ENCODE measurements around the gene AGER.

The AGER gene

GRCh38 chr6:32177788-32178546 is 6.1 kb downstream of the AGER start, which contains the start of gene RNF5:
Gene RNF5 (plus strand): TSS chr6:32178405. CDS start chr6:32178512, 107 bp downstream.
- TF ChIP-seq CTCF (IDR thresholded peaks at IDR 0.05): no peak

GRCh38 chr6:32177183-32177787 is 6.8 kb downstream of the AGER start:
- no peak for TF ChIP-seq CTCF (IDR thresholded peaks at IDR 0.05)

GRCh38 chr6:32176476-32177182 is 7.4 kb downstream of the AGER start:
- no peak for TF ChIP-seq CTCF (IDR thresholded peaks at IDR 0.05)

- no peak for TF ChIP-seq CTCF (IDR thresholded peaks at IDR 0.05)
Measured at GRCh38 chr6:32175711-32176475, 8.2 kb downstream of the AGER start, which contains the start of gene AGPAT1. Gene AGPAT1 (minus strand): TSS chr6:32176084. CDS start chr6:32171496, 4,588 bp downstream.

GRCh38 chr6:32175322-32175710 is 8.7 kb downstream of the AGER start:
- TF ChIP-seq CTCF (IDR thresholded peaks at IDR 0.05): no peak

GRCh38 chr6:32174416-32174815 is 9.6 kb downstream of the AGER start:
- TF ChIP-seq CTCF (IDR thresholded peaks at IDR 0.05): no peak
